Gastrocnemius medialis (tissue), 4 donors: ENCODE data around the gene DEPDC1B. TPM values are rescaled to one million over a fixed set of nuclear protein-coding genes. Genes with fewer than 3 reads are reported as not detected.

Experiments
- ATAC-seq, 2 donors: fragments of 150-250 bp; one replicate each; pipeline ENCODE4 v1.9.1; 2016
- DNase-seq, 2 donors: peaks; one replicate each; pipeline ENCODE4 v3.0.0-alpha.2; 2019
- H3K27ac ChIP-seq, 4 donors: fragments of 200-600 bp; sonication (generic); 1 replicate in 1 of 4; 2 replicates in 3 of 4; pipeline ENCODE4 v1.5.1; 2016 to 2018; ENCODE audit warnings: mild to moderate bottlenecking in 2 of 4, moderate library complexity in 1 of 4
- H3K27me3 ChIP-seq, 3 donors: fragments of 200-600 bp; sonication (generic) in 2 of 3; 1 replicate in 1 of 3; 2 replicates in 2 of 3; pipeline versions ENCODE4 v1.5.1 to v1.6.0; 2016 to 2019; ENCODE audit warnings: mild to moderate bottlenecking in 1 of 3, moderate library complexity in 1 of 3
- H3K36me3 ChIP-seq, 2 donors: fragments of 200-600 bp; sonication (generic) in 1 of 2; one replicate each; pipeline ENCODE4 v1.5.1; 2017 to 2018
- H3K4me1 ChIP-seq, 2 donors: fragments of 200-600 bp; sonication (generic) in 1 of 2; one replicate each; pipeline ENCODE4 v1.5.1; 2016 to 2017; ENCODE audit warnings: mild to moderate bottlenecking in 2 of 2
- H3K4me3 ChIP-seq, 4 donors: fragments of 200-600 bp; sonication (generic) in 3 of 4; 1 replicate in 1 of 4; 2 replicates in 3 of 4; pipeline ENCODE4 v1.5.1; 2016 to 2019; ENCODE audit warnings: mild to moderate bottlenecking in 2 of 4
- H3K9me3 ChIP-seq, 3 donors: fragments of 200-600 bp; sonication (generic) in 2 of 3; 1 replicate in 1 of 3; 2 replicates in 2 of 3; pipeline ENCODE4 v1.5.1; 2016 to 2019
- POLR2A ChIP-seq, 2 donors: fragments of 450-650 bp; IDR thresholded peaks; one replicate each; pipeline ENCODE4 v1.6.1; 2017; ENCODE audit warnings: antibody characterized with exemption in 2 of 2, mild to moderate bottlenecking in 2 of 2, moderate library complexity in 2 of 2
- in situ Hi-C, 4 donors: fragments of 200-750 bp; cut with MboI; loops; one replicate each; pipeline versions ENCODE4 v1.15.0 to v1.8.0; 2017; ENCODE audit warnings: low sequenced_read_pairs in 4 of 4
- intact Hi-C: fragments of 100-400 bp; cut with DNase I; formaldehyde crosslinking; loops from one replicate; pipeline ENCODE4 v1.15.1; 2023; ENCODE audit warnings: low total_unique reads
- total RNA-seq, 4 donors: library from RNA; depleted of rRNA; stranded (reverse); fragments of >200 nt; gene quantifications; one replicate each; pipeline versions ENCODE4 v1.1.0 to v1.2.3, GENCODE V29; 2016
- TF ChIP-seq, protein P1 (sequence below), 5 experiments: fragments of 450-650 bp in 3 of 5; fragments of 200-600 bp in 2 of 5; sonication (generic) in 2 of 5; IDR thresholded peaks in 4 of 5; conservative IDR thresholded peaks in 1 of 5; 1 replicate in 4 of 5; 2 replicates in 1 of 5; pipeline ENCODE4 v1.5.1; 2016 to 2019; ENCODE audit warnings: antibody characterized with exemption in 5 of 5, mild to moderate bottlenecking in 3 of 5, moderate library complexity in 3 of 5

The DEPDC1B gene
- total RNA-seq, 4 donors from 2014 or later, result 0.42 TPM; not detected in 3

DNA sequence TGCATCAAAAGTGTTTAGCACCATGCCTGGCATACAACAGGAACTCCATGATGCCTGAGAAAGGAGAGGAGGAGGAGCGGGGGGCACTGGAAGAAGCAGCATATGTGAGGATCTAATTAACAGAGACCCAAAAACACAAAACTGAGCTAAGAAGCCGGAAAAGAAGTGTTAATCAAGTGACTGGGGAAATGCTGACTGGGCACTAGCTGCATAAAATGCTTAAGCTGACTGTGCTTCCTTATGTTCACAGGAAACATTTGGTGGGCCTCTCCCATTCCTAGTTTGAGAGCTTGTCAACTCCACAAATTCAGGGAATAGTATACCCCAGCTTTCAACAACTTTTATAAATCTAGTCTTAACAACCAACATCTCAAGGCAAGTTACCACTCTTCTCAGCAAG, 26.6 kb downstream of the DEPDC1B start:
- no peaks in the 10 kb centered on the region for H3K4me1 ChIP-seq
- H3K9me3 ChIP-seq, result no peaks in the 10 kb centered on the region
- H3K27ac ChIP-seq, result no peak overlapping the region
- in situ Hi-C loops, result loop anchor here in 2 of 4 donors (5.0 to 10.0 kb wide), 2 partner anchors 859 to 861 kb away; no protein-coding TSS in a partner anchor
- TF ChIP-seq, protein P1, sequence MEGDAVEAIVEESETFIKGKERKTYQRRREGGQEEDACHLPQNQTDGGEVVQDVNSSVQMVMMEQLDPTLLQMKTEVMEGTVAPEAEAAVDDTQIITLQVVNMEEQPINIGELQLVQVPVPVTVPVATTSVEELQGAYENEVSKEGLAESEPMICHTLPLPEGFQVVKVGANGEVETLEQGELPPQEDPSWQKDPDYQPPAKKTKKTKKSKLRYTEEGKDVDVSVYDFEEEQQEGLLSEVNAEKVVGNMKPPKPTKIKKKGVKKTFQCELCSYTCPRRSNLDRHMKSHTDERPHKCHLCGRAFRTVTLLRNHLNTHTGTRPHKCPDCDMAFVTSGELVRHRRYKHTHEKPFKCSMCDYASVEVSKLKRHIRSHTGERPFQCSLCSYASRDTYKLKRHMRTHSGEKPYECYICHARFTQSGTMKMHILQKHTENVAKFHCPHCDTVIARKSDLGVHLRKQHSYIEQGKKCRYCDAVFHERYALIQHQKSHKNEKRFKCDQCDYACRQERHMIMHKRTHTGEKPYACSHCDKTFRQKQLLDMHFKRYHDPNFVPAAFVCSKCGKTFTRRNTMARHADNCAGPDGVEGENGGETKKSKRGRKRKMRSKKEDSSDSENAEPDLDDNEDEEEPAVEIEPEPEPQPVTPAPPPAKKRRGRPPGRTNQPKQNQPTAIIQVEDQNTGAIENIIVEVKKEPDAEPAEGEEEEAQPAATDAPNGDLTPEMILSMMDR (IDR thresholded peaks at IDR 0.05 in 4 of 5, conservative IDR thresholded peaks at IDR 0.05 in 1 of 5), result no peak
- TF ChIP-seq POLR2A (IDR thresholded peaks at IDR 0.05), result no peak
- intact Hi-C loops, result no loop called here
- no peaks in the 10 kb centered on the region for H3K27me3 ChIP-seq
- no peaks in the 10 kb centered on the region for H3K36me3 ChIP-seq
- ATAC-seq (no peak), DNase-seq (no peak)
- H3K4me3 ChIP-seq, result no peak overlapping the region

- H3K36me3 ChIP-seq, result no peaks in the 10 kb centered on the region
- H3K4me1 ChIP-seq, result no peaks in the 10 kb centered on the region
- no peaks in the 10 kb centered on the region for H3K9me3 ChIP-seq
- H3K27me3 ChIP-seq, result no peaks in the 10 kb centered on the region
- H3K27ac ChIP-seq, result no peak overlapping the region
- H3K4me3 ChIP-seq, result no peak overlapping the region
- intact Hi-C loops (no loop called here), in situ Hi-C loops (loop anchor here in 2 of 4 donors (5.0 to 10.0 kb wide), 2 partner anchors 858 to 860 kb away; no protein-coding TSS in a partner anchor)
- TF ChIP-seq, protein P1 (IDR thresholded peaks at IDR 0.05 in 4 of 5, conservative IDR thresholded peaks at IDR 0.05 in 1 of 5), result no peak
- TF ChIP-seq POLR2A (IDR thresholded peaks at IDR 0.05), result no peak
- no peak for ATAC-seq
- no peak for DNase-seq
Observed at GRCh38 chr5:60672693-60673264, 27.2 kb downstream of the DEPDC1B start.

DNA sequence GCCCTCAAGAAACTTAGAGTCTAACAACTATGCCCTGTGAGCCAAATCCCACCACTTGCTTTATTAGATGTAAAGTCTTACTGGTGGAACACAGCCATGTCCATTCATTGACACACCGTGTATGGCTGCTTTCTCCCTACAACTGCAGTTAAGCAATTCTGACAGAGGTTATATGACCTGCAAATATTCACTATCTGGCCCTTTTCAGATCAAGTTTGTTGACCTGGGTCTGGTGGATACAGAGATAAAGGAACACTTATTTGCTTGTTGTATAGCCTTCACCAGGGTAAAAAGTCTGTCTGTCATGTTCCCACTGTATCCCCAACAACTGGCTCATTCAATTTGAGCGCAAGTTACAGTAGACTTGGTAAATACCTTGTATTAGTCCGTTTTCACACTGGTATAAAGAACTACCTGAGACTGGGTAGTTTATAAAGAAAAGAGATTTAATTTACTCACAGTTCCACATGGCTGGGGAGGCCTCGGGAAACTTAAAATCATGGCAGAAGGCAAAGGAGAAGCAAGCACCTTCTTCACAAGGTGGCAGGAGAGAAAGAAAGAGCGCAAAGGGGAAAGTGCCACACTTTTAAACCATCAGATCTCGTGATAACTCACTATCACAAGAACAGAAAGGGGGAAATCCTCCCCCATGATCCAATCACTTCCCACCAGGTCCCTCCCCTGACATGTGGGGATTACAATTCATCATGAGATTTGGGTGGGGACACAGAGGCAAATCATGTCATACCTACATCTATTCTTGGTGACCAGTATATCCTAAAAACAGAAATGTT, 27.9 kb downstream of the DEPDC1B start:
- no peak for DNase-seq
- in situ Hi-C loops, result loop anchor here in 2 of 4 donors (5.0 to 10.0 kb wide), 2 partner anchors 857 to 860 kb away; no protein-coding TSS in a partner anchor
- Histone ChIP-seq H3K36me3 (no peaks in the 10 kb centered on the region), H3K27ac (no peak overlapping the region), H3K4me1 (no peaks in the 10 kb centered on the region), H3K27me3 (no peaks in the 10 kb centered on the region), H3K4me3 (no peak overlapping the region), H3K9me3 (no peaks in the 10 kb centered on the region)
- intact Hi-C loops, result no loop called here
- TF ChIP-seq POLR2A (IDR thresholded peaks at IDR 0.05), result no peak
- TF ChIP-seq, protein P1 (IDR thresholded peaks at IDR 0.05 in 4 of 5, conservative IDR thresholded peaks at IDR 0.05 in 1 of 5), result no peak
- ATAC-seq, result no peak

DNA sequence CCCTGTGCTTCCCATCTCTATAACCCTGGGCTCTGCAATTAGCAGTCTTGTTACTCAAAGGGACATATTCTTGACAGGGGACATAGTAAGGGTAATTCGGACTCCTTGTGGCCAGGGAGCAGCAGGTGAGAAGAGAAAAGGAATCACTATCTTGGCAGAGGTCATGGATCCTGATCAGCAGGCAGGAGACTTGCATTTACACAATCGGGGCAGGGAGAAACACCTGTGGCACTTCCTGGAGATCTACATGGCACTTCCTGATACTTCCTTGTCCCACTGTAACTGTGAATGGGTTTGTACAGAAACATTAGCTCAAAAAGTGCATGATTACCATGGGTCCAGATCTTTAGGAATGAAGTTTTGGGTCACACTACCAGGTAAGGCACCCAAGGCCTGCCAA, 29.2 kb downstream of the DEPDC1B start:
- TF ChIP-seq, protein P1 (IDR thresholded peaks at IDR 0.05 in 4 of 5, conservative IDR thresholded peaks at IDR 0.05 in 1 of 5), result no peak
- no peak for TF ChIP-seq POLR2A (IDR thresholded peaks at IDR 0.05)
- in situ Hi-C loops (loop anchor here in 2 of 4 donors (5.0 to 10.0 kb wide), 2 partner anchors 856 to 858 kb away; no protein-coding TSS in a partner anchor), intact Hi-C loops (no loop called here)
- H3K27me3 ChIP-seq, result no peaks in the 10 kb centered on the region
- H3K4me3 ChIP-seq, result no peak overlapping the region
- H3K9me3 ChIP-seq, result no peaks in the 10 kb centered on the region
- DNase-seq (no peak), ATAC-seq (no peak)
- H3K36me3 ChIP-seq, result no peaks in the 10 kb centered on the region
- no peak overlapping the region for H3K27ac ChIP-seq
- no peaks in the 10 kb centered on the region for H3K4me1 ChIP-seq
